HG02763 (cell line): ENCODE data around the gene TNS3.

Experiments
- ATAC-seq: cut with Tn5 transposase; IDR thresholded peaks from one replicate; pipeline ENCODE4 v1.9.1; 2021; ENCODE audit warnings: mild to moderate bottlenecking, moderate library complexity; ENCODE audit not compliant: unreplicated experiment

Gene TNS3

DNA sequence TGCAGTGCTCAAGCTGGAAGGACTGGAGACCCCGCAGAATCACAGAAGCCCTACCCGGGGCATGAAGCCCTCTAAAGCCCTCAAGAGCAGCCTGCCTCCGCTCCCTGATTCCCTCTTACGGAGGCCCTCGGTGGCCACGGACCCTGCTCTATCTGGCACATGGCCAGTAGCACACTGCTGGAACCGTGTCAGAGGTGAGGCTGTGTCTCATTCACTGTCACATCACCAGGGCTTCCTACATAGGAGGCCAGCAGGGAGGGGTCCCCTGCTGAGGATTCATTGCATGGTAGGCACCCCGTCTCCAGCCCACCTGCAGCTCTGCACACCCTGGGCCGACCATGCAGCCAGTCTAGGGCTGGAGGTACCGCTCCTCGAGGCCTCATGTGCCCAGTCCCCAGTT, 259.2 kb downstream of the TNS3 start:
- ATAC-seq, result no peak

- ATAC-seq, result no peak
These were observed 261.6 kb downstream of the TNS3 start for GRCh38 chr7:47320296-47320695.

GRCh38 chr7:47318395-47319182, 263.3 kb downstream of the TNS3 start:
- no peak for ATAC-seq

- ATAC-seq, result no peak
These were observed 264.4 kb downstream of the TNS3 start for GRCh38 chr7:47317487-47317886.

- ATAC-seq, result no peak
These were observed 266.9 kb downstream of the TNS3 start for GRCh38 chr7:47314728-47315607.

- no peak for ATAC-seq
These were observed 267.7 kb downstream of the TNS3 start for GRCh38 chr7:47314248-47314647.

GRCh38 chr7:47313564-47313963, 268.3 kb downstream of the TNS3 start:
- no peak for ATAC-seq

GRCh38 chr7:47311891-47312290, 270.0 kb downstream of the TNS3 start:
- ATAC-seq, result no peak

- ATAC-seq, result no peak
These were observed 271.9 kb downstream of the TNS3 start for GRCh38 chr7:47310020-47310419.

DNA sequence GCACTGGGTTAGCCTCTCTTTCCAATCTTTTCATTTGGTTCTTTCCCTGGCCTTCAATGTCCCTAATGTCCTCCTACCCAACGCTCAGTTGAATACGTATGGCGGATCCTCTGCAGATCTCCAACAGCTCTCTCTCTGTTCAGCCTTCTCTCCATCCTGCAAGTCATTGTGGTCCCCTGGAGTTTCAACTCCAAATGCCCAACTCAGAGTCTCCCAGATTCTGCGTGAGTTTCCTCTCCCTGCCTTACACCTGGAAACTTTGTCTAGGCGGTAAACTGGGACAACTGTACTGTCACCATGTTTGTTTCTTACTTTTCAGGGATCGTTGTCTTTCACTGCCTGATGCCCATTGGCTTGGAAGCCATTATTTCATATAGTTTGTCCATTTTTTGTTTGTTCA, 273.1 kb downstream of the TNS3 start:
- no peak for ATAC-seq

- no peak for ATAC-seq
These were observed 274.6 kb downstream of the TNS3 start for GRCh38 chr7:47307311-47307710.

DNA sequence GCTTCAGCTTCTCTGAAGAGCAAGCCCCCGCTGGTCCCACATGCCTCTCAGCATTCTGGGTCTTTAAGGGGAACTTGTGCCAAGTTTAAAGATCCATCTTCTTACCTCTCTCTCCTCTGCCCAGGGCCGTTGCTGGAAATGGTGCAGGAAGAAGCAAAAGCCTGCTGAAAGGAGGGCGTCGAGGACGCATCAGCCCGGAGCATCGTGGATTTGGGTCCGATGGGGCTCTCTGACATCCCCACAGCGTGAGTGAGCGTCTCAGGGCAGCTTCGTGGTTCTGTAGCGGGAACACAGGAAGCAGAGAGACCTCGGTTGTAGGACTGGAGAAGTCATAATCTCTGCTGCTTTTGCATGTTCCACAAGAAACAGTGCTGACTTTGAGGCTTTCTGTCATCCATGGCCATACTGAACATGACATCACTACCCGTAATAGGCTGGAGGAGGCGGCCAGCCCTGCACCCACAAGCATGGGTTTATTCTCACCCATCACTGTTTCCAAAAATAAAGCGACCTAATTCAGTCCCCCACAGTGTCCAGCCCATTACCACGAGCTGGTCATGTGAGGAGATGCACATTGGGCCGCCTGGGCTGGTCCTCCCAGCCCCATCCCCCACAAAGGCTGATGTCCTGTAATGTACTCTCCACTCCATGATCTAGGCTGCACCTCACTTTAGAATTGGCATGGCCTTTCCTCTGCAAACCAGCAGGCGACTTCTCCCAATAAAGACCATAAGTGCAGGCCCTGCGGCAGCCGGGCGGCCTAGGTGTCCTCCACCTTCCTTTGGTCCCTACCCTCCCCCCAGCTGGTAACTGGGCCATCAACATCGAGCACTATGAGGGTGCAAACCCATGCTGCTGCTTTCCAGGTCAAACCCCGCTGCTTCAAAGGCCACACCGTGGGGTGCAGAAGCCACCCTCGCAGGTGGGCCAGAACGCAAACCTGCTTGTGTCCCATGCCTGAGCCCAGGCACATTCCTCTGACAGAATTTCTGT, 276.9 kb downstream of the TNS3 start:
- ATAC-seq, result no peak

DNA sequence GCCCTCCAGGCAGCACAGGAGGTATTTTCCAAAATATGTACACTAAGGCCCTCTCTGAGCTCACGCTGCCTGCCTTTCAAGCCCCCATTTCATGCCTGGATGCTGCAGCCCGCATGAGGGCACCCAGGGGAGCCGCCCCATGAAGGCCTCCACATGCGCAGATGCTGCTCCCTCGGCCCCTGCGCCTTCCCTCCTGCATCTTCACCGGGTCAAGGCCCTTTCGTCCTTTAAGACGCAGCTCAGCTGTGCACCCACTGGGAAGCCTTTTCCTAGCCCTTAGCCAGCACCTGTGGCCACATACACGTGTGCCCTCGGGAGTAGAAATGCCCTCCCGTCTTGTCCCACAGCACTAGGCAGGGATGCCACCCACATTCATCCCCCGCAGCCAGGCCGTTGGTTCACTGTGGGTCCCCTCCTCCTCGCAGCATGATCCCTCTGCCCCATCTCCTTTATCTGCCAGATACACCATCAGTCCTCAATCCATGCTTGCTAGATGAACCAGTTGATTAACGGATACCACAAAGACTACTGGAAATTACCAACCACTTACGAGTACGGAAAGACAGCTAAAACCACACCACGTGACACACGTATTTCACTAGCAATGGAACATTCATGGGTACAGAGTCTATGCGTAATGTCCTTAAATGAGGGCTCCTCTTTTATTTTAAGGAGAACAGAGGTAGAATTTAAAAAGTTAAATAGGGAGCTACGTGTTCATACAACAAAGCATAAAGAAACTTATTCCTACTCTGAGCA, 278.0 kb downstream of the TNS3 start:
- no peak for ATAC-seq

DNA sequence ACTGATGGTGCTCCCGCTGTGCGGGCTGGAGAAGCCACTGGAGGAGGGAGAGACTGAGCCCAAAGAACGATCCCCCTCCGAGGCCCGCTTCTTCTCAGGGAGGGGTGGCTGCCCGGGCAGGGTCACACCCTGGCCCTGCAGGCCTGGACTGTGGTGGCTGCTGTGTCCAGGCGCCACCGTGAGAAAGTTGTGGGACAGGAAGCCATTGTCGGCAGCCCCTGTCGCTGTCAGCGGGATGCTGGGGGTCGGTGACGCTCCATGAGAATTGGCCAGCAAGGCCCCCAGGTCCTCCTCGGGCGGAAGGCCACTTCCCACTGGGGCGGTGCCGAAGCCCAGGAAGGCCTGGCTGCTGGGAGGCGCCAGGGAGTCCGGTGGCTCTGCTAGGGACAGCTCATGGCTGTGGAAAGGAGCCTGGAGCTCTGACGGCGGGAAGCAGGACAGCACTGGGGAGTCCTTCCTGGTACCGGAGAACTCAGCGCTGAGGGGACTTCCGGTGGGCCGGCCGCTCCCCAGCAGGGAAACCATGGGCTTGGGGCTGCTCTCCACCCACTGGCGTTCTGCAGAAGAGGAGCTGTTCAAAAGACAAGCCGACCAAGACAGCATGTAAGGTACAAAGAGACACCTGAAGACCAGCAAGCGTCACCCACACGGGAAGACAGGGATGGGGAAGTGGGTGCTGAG, 278.8 kb downstream of the TNS3 start:
- ATAC-seq, result no peak

GRCh38 chr7:47302560-47302959, 279.4 kb downstream of the TNS3 start:
- no peak for ATAC-seq

- no peak for ATAC-seq
These were observed 280.1 kb downstream of the TNS3 start for GRCh38 chr7:47301657-47302295.

DNA sequence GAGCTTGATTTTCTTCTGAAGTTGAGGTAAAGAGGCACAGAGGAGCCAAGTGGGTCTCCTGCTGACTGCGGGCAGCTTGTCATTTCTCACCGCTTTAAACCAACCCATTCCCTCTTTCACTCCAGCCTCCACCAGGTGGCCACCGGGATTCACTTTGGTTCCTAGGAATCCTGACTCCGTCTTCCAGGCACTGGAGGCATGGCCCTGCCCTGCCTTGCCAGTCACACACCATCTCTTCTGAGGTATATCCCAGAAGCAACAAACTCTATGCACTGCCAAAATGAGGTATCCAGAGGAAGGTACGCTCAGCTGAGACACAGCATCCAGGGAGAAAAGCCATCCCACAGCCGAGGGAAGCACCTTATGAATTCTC, 280.8 kb downstream of the TNS3 start:
- no peak for ATAC-seq

GRCh38 chr7:47300472-47301104, 281.3 kb downstream of the TNS3 start:
- no peak for ATAC-seq

- ATAC-seq, result no peak
These were observed 282.4 kb downstream of the TNS3 start for GRCh38 chr7:47299496-47299895.
